ENCODE data around the gene DUS4L.

DNA sequence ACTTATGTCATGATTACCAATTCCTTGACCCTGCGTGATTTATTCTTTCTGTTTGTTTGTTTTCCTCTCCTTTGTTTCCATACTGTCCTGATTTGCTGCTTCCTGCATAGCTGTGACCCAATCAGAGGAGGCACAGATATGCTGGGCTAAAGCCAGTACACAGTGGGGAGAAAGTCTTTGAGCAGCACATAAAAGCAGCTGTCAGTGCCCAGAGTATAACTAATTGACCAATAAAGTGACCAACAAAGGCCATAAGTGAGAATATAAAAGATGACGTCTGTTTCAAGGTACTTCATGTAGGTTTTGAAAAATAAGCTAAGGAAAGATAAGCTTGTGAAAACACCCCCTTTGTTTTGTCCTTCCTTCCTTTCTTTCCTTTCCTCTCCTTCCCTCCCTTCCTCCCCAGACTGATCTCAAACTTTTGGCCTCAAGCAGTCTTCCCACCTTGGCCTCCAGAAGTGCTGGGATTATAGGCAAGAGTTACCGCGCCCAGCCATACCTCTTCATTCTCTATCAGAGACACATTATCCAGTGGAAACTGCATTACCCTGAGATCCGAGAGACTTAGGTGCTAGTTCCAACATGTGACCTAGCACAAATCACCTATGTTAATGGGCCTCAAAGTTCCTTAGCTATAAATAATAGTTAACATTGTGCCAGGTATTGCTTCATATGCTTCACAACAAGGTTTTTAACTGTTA is 33.3 kb downstream of the DUS4L start:
- no peak for TF ChIP-seq ZNF274 (IDR thresholded peaks at IDR 0.05; ENCODE audit: low read depth, low read length)
- TF ChIP-seq SUZ12 (IDR thresholded peaks at IDR 0.05; ENCODE audit: extremely low read depth, insufficient read depth, insufficient read length), result no peak
- no peak for TF ChIP-seq YY1 (IDR thresholded peaks at IDR 0.05; ENCODE audit: insufficient read depth, insufficient read length)

Measured in NT2/D1 (cell line).